Testis (tissue), 2 donors: ENCODE results near the gene UBE2QL1.

Experiments
- CTCF ChIP-seq, 3 experiments: fragments of 450-650 bp in 2 of 3; fragments of 200-600 bp in 1 of 3; sonication (generic) in 1 of 3; IDR thresholded peaks; one replicate each; pipeline ENCODE4 v1.5.1; 2016 to 2019; ENCODE audit warnings: antibody characterized with exemption in 3 of 3, mild to moderate bottlenecking in 2 of 3, moderate library complexity in 1 of 3
- POLR2A ChIP-seq: fragments of 450-650 bp; IDR thresholded peaks from one replicate; pipeline ENCODE4 v1.6.1; 2017; ENCODE audit warnings: antibody characterized with exemption, mild to moderate bottlenecking, moderate library complexity

DNA sequence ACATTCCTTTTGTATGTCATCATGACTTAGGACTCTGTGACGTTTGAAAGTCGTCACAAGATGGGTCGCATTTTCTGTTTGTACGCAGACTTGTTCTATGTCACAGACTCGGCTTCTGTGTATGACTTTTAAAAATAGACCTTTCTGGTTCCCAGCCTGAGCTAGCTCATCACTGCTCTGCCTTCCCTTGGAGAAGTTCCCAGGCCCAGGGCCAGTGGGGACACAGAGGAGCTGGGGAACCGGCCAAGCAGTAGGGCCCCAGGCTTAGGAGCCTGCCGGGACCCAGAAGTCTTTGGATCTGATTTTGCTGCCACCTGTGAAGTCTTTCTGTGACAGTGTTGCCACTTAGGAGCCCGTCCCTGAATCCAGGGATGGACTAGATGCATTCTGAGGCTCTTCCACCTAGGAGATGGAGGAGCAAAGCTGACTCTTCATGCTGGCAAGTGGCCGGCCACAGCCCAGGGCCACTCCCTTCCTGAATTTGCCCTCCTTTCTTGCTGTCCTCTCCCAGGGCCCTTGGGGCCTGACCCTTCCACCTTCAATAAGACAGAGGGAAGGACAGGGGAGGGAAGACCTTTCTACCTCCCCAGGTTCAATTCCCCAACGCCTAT lies 18.1 kb upstream of the UBE2QL1 start:
- TF ChIP-seq CTCF (IDR thresholded peaks at IDR 0.05) (no peak), POLR2A (no peak)
